ENCODE data around the gene CNOT6.

The CNOT6 gene

GRCh38 chr5:180613814-180614188 is 119.6 kb downstream of the CNOT6 start:
- Histone ChIP-seq H3K27ac (ENCODE audit: insufficient read depth in 1 of 2, low read depth in 1 of 2, low read length in 2 of 2, poor library complexity in 1 of 2, severe bottlenecking in 2 of 2) (no peak overlapping the region), H3K27me3 (replicated peaks in 2 of 5; ENCODE audit: control insufficient read depth in 4 of 5, insufficient read depth in 5 of 5, low read length in 4 of 5) (peaks cover 0 to 9% (median 0%) of the 10 kb centered on the region in 5 experiments), H3K36me3 (ENCODE audit: control insufficient read depth in 4 of 4, insufficient read depth in 4 of 4, low read length in 3 of 4) (no peaks in the 10 kb centered on the region), H3K9me3 (ENCODE audit: control extremely low read depth in 1 of 5, control insufficient read depth in 4 of 5, insufficient read depth in 2 of 5, low read depth in 1 of 5, low read length in 4 of 5) (no peaks in the 10 kb centered on the region), H3K4me3 (ENCODE audit: control insufficient read depth in 1 of 7, extremely low read depth in 1 of 7, insufficient read depth in 4 of 7, low read depth in 2 of 7, low read length in 6 of 7) (no peak overlapping the region), H3K4me1 (ENCODE audit: control extremely low read depth in 1 of 4, control insufficient read depth in 4 of 4, insufficient read depth in 4 of 4, low read length in 3 of 4) (no peaks in the 10 kb centered on the region)
- ChIA-PET POLR2A (no interaction called here), CTCF (no interaction called here)
- 93% methylated on average over 11 of the region's 11 CpGs for WGBS (ENCODE audit: insufficient coverage)
- DNase-seq, result no peak

- Histone ChIP-seq H3K36me3 (ENCODE audit: control insufficient read depth in 4 of 4, insufficient read depth in 4 of 4, low read length in 3 of 4) (no peaks in the 10 kb centered on the region), H3K27me3 (replicated peaks in 2 of 5; ENCODE audit: control insufficient read depth in 4 of 5, insufficient read depth in 5 of 5, low read length in 4 of 5) (peaks cover 0 to 9% (median 2%) of the 10 kb centered on the region in 5 experiments), H3K27ac (ENCODE audit: insufficient read depth in 1 of 2, low read depth in 1 of 2, low read length in 2 of 2, poor library complexity in 1 of 2, severe bottlenecking in 2 of 2) (no peak overlapping the region), H3K4me3 (ENCODE audit: control insufficient read depth in 1 of 7, extremely low read depth in 1 of 7, insufficient read depth in 4 of 7, low read depth in 2 of 7, low read length in 6 of 7) (peak overlapping the region in 5 of 7 experiments; percentile 24 to 57 (median 50)), H3K4me1 (ENCODE audit: control extremely low read depth in 1 of 4, control insufficient read depth in 4 of 4, insufficient read depth in 4 of 4, low read length in 3 of 4) (peaks cover 0 to 8% (median 4%) of the 10 kb centered on the region in 4 experiments), H3K9me3 (ENCODE audit: control extremely low read depth in 1 of 5, control insufficient read depth in 4 of 5, insufficient read depth in 2 of 5, low read depth in 1 of 5, low read length in 4 of 5) (no peaks in the 10 kb centered on the region)
- POLR2A ChIA-PET, result no interaction called here
- CTCF ChIA-PET, result interaction anchor here (1.1 kb wide), 2 partner anchors 13 to 15 kb away, joined by 3 to 5 read pairs; no protein-coding TSS in a partner anchor
- WGBS (ENCODE audit: insufficient coverage), result 46% methylated on average over 15 of the region's 15 CpGs
- DNase-seq, result no peak
Measured at GRCh38 chr5:180618487-180618828, 124.3 kb downstream of the CNOT6 start.

- Histone ChIP-seq H3K27me3 (replicated peaks in 2 of 5; ENCODE audit: control insufficient read depth in 4 of 5, insufficient read depth in 5 of 5, low read length in 4 of 5) (peaks cover 0 to 9% (median 2%) of the 10 kb centered on the region in 5 experiments), H3K4me1 (ENCODE audit: control extremely low read depth in 1 of 4, control insufficient read depth in 4 of 4, insufficient read depth in 4 of 4, low read length in 3 of 4) (peaks cover 0 to 11% (median 5%) of the 10 kb centered on the region in 4 experiments), H3K36me3 (ENCODE audit: control insufficient read depth in 4 of 4, insufficient read depth in 4 of 4, low read length in 3 of 4) (no peaks in the 10 kb centered on the region), H3K4me3 (ENCODE audit: control insufficient read depth in 1 of 7, extremely low read depth in 1 of 7, insufficient read depth in 4 of 7, low read depth in 2 of 7, low read length in 6 of 7) (peak overlapping the region in 5 of 7 experiments; percentile 24 to 57 (median 50)), H3K27ac (ENCODE audit: insufficient read depth in 1 of 2, low read depth in 1 of 2, low read length in 2 of 2, poor library complexity in 1 of 2, severe bottlenecking in 2 of 2) (no peak overlapping the region), H3K9me3 (ENCODE audit: control extremely low read depth in 1 of 5, control insufficient read depth in 4 of 5, insufficient read depth in 2 of 5, low read depth in 1 of 5, low read length in 4 of 5) (no peaks in the 10 kb centered on the region)
- WGBS (ENCODE audit: insufficient coverage), result 51% methylated on average over 81 of the region's 90 CpGs
- peak; percentile 40 to 62 (median 59) for DNase-seq
- POLR2A ChIA-PET, result no interaction called here
- CTCF ChIA-PET, result interaction anchor here (1.1 kb wide), 2 partner anchors 13 to 15 kb away, joined by 3 to 5 read pairs; no protein-coding TSS in a partner anchor
Measured at GRCh38 chr5:180618829-180619562, 124.8 kb downstream of the CNOT6 start.

- no peak overlapping the region for H3K27ac ChIP-seq (ENCODE audit: insufficient read depth in 1 of 2, low read depth in 1 of 2, low read length in 2 of 2, poor library complexity in 1 of 2, severe bottlenecking in 2 of 2)
- H3K9me3 ChIP-seq (ENCODE audit: control extremely low read depth in 1 of 5, control insufficient read depth in 4 of 5, insufficient read depth in 2 of 5, low read depth in 1 of 5, low read length in 4 of 5), result no peaks in the 10 kb centered on the region
- H3K4me1 ChIP-seq (ENCODE audit: control extremely low read depth in 1 of 4, control insufficient read depth in 4 of 4, insufficient read depth in 4 of 4, low read length in 3 of 4), result peaks cover 0 to 11% (median 5%) of the 10 kb centered on the region in 4 experiments
- peaks cover 0 to 9% (median 2%) of the 10 kb centered on the region in 5 experiments for H3K27me3 ChIP-seq (replicated peaks in 2 of 5; ENCODE audit: control insufficient read depth in 4 of 5, insufficient read depth in 5 of 5, low read length in 4 of 5)
- DNase-seq, result no peak
- POLR2A ChIA-PET, result no interaction called here
- CTCF ChIA-PET, result interaction anchor here (1.1 kb wide), 2 partner anchors 14 kb away, joined by 3 to 5 read pairs; no protein-coding TSS in a partner anchor
- H3K36me3 ChIP-seq (ENCODE audit: control insufficient read depth in 4 of 4, insufficient read depth in 4 of 4, low read length in 3 of 4), result no peaks in the 10 kb centered on the region
- H3K4me3 ChIP-seq (ENCODE audit: control insufficient read depth in 1 of 7, extremely low read depth in 1 of 7, insufficient read depth in 4 of 7, low read depth in 2 of 7, low read length in 6 of 7), result no peak overlapping the region
- WGBS (ENCODE audit: insufficient coverage), result 94% methylated on average over 22 of the region's 22 CpGs
Measured at GRCh38 chr5:180619563-180619915, 125.4 kb downstream of the CNOT6 start.

- CTCF ChIA-PET, result no interaction called here
Measured at GRCh38 chr5:180620014-180620413, 125.8 kb downstream of the CNOT6 start.

GRCh38 chr5:180621311-180621710 is 127.1 kb downstream of the CNOT6 start:
- CTCF ChIA-PET, result interaction anchor here (1.0 kb wide), 1 partner anchor 15 kb away, joined by 3 read pairs; no protein-coding TSS in a partner anchor
- WGBS (ENCODE audit: insufficient coverage), result 98% methylated on average over 32 of the region's 32 CpGs
- no peak for DNase-seq
- no peak overlapping the region for H3K4me3 ChIP-seq (ENCODE audit: control insufficient read depth in 1 of 7, extremely low read depth in 1 of 7, insufficient read depth in 4 of 7, low read depth in 2 of 7, low read length in 6 of 7)
- H3K27me3 ChIP-seq (replicated peaks in 2 of 5; ENCODE audit: control insufficient read depth in 4 of 5, insufficient read depth in 5 of 5, low read length in 4 of 5), result peaks cover 0 to 9% (median 2%) of the 10 kb centered on the region in 5 experiments
- POLR2A ChIA-PET, result no interaction called here
- peaks cover 0 to 11% (median 5%) of the 10 kb centered on the region in 4 experiments for H3K4me1 ChIP-seq (ENCODE audit: control extremely low read depth in 1 of 4, control insufficient read depth in 4 of 4, insufficient read depth in 4 of 4, low read length in 3 of 4)
- no peaks in the 10 kb centered on the region for H3K9me3 ChIP-seq (ENCODE audit: control extremely low read depth in 1 of 5, control insufficient read depth in 4 of 5, insufficient read depth in 2 of 5, low read depth in 1 of 5, low read length in 4 of 5)
- H3K36me3 ChIP-seq (ENCODE audit: control insufficient read depth in 4 of 4, insufficient read depth in 4 of 4, low read length in 3 of 4), result no peaks in the 10 kb centered on the region
- H3K27ac ChIP-seq (ENCODE audit: insufficient read depth in 1 of 2, low read depth in 1 of 2, low read length in 2 of 2, poor library complexity in 1 of 2, severe bottlenecking in 2 of 2), result no peak overlapping the region

More at GRCh38 chr5:180620014-180620413, 125.8 kb downstream of the CNOT6 start:
- 97% methylated on average over 14 of the region's 14 CpGs for WGBS (ENCODE audit: insufficient coverage)
- Histone ChIP-seq H3K4me1 (ENCODE audit: control extremely low read depth in 1 of 4, control insufficient read depth in 4 of 4, insufficient read depth in 4 of 4, low read length in 3 of 4) (peaks cover 0 to 11% (median 5%) of the 10 kb centered on the region in 4 experiments), H3K4me3 (ENCODE audit: control insufficient read depth in 1 of 7, extremely low read depth in 1 of 7, insufficient read depth in 4 of 7, low read depth in 2 of 7, low read length in 6 of 7) (no peak overlapping the region), H3K9me3 (ENCODE audit: control extremely low read depth in 1 of 5, control insufficient read depth in 4 of 5, insufficient read depth in 2 of 5, low read depth in 1 of 5, low read length in 4 of 5) (no peaks in the 10 kb centered on the region), H3K27ac (ENCODE audit: insufficient read depth in 1 of 2, low read depth in 1 of 2, low read length in 2 of 2, poor library complexity in 1 of 2, severe bottlenecking in 2 of 2) (no peak overlapping the region), H3K36me3 (ENCODE audit: control insufficient read depth in 4 of 4, insufficient read depth in 4 of 4, low read length in 3 of 4) (no peaks in the 10 kb centered on the region), H3K27me3 (replicated peaks in 2 of 5; ENCODE audit: control insufficient read depth in 4 of 5, insufficient read depth in 5 of 5, low read length in 4 of 5) (peaks cover 0 to 9% (median 2%) of the 10 kb centered on the region in 5 experiments)
- POLR2A ChIA-PET, result no interaction called here
- DNase-seq, result no peak

- Histone ChIP-seq H3K27me3 (replicated peaks in 2 of 5; ENCODE audit: control insufficient read depth in 4 of 5, insufficient read depth in 5 of 5, low read length in 4 of 5) (peaks cover 0 to 5% (median 2%) of the 10 kb centered on the region in 5 experiments), H3K4me3 (ENCODE audit: control insufficient read depth in 1 of 7, extremely low read depth in 1 of 7, insufficient read depth in 4 of 7, low read depth in 2 of 7, low read length in 6 of 7) (no peak overlapping the region), H3K27ac (ENCODE audit: insufficient read depth in 1 of 2, low read depth in 1 of 2, low read length in 2 of 2, poor library complexity in 1 of 2, severe bottlenecking in 2 of 2) (no peak overlapping the region), H3K36me3 (ENCODE audit: control insufficient read depth in 4 of 4, insufficient read depth in 4 of 4, low read length in 3 of 4) (no peaks in the 10 kb centered on the region), H3K9me3 (ENCODE audit: control extremely low read depth in 1 of 5, control insufficient read depth in 4 of 5, insufficient read depth in 2 of 5, low read depth in 1 of 5, low read length in 4 of 5) (no peaks in the 10 kb centered on the region), H3K4me1 (ENCODE audit: control extremely low read depth in 1 of 4, control insufficient read depth in 4 of 4, insufficient read depth in 4 of 4, low read length in 3 of 4) (peaks cover 0 to 11% (median 5%) of the 10 kb centered on the region in 4 experiments)
- CTCF ChIA-PET, result no interaction called here
- DNase-seq, result no peak
- WGBS (ENCODE audit: insufficient coverage), result 94% methylated on average over 6 of the region's 6 CpGs
- POLR2A ChIA-PET, result no interaction called here
Measured at GRCh38 chr5:180622910-180623309, 128.7 kb downstream of the CNOT6 start.

All from common myeloid progenitor, CD34-positive (primary cell).